ENCODE measurements around the gene ANKRD23. TPM values are rescaled to one million over a fixed set of nuclear protein-coding genes. Genes with fewer than 3 reads are reported as not detected.

Gene ANKRD23
- total RNA-seq, 6 experiments from 2014 or later, result 0.71 to 1.8 (median 1.3) TPM

GRCh38 chr2:96882906-96883305 lies 39.1 kb upstream of the ANKRD23 start:
- no peak for DNase-seq
- Mint-ChIP-seq H3K9me3 (no peaks in the 10 kb centered on the region), H3K36me3 (ENCODE audit: low read depth) (no peaks in the 10 kb centered on the region), H3K4me1 (ENCODE audit: low read depth) (peaks cover 14% of the 10 kb centered on the region), H3K27me3 (ENCODE audit: insufficient read depth) (peaks cover 39% of the 10 kb centered on the region), H3K27ac (no peak overlapping the region), H3K4me3 (no peak overlapping the region)
- no peak for TF ChIP-seq CTCF (IDR thresholded peaks at IDR 0.05)

GRCh38 chr2:96882230-96882629 lies 38.4 kb upstream of the ANKRD23 start:
- no peak for DNase-seq
- Mint-ChIP-seq H3K4me1 (ENCODE audit: low read depth) (peaks cover 7% of the 10 kb centered on the region), H3K4me3 (no peak overlapping the region), H3K27ac (no peak overlapping the region), H3K27me3 (ENCODE audit: insufficient read depth) (peaks cover 43% of the 10 kb centered on the region), H3K36me3 (ENCODE audit: low read depth) (no peaks in the 10 kb centered on the region), H3K9me3 (no peaks in the 10 kb centered on the region)
- no peak for TF ChIP-seq CTCF (IDR thresholded peaks at IDR 0.05)

- no peak for TF ChIP-seq CTCF (IDR thresholded peaks at IDR 0.05)
- Mint-ChIP-seq H3K4me3 (no peak overlapping the region), H3K36me3 (ENCODE audit: low read depth) (no peaks in the 10 kb centered on the region), H3K27me3 (ENCODE audit: insufficient read depth) (peaks cover 43% of the 10 kb centered on the region), H3K27ac (no peak overlapping the region), H3K9me3 (no peaks in the 10 kb centered on the region), H3K4me1 (ENCODE audit: low read depth) (peaks cover 6% of the 10 kb centered on the region)
- no peak for DNase-seq
Measured at GRCh38 chr2:96881349-96882195, 37.8 kb upstream of the ANKRD23 start.

- Mint-ChIP-seq H3K4me3 (no peak overlapping the region), H3K9me3 (no peaks in the 10 kb centered on the region), H3K36me3 (ENCODE audit: low read depth) (no peaks in the 10 kb centered on the region), H3K4me1 (ENCODE audit: low read depth) (0 out of 2 replicates have a peak, but pooled peaks cover 5% of the 10 kb centered on the region), H3K27ac (no peak overlapping the region), H3K27me3 (ENCODE audit: insufficient read depth) (peaks cover 41% of the 10 kb centered on the region)
- TF ChIP-seq CTCF (IDR thresholded peaks at IDR 0.05), result no peak
- no peak for DNase-seq
Measured at GRCh38 chr2:96880891-96881273, 37.1 kb upstream of the ANKRD23 start.

- no peak overlapping the region for H3K27ac Mint-ChIP-seq
- no peak for TF ChIP-seq CTCF (IDR thresholded peaks at IDR 0.05)
- peaks cover 37% of the 10 kb centered on the region for H3K27me3 Mint-ChIP-seq (ENCODE audit: insufficient read depth)
- H3K9me3 Mint-ChIP-seq, result no peaks in the 10 kb centered on the region
- DNase-seq, result no peak
- no peak overlapping the region for H3K4me3 Mint-ChIP-seq
- H3K36me3 Mint-ChIP-seq (ENCODE audit: low read depth), result no peaks in the 10 kb centered on the region
- H3K4me1 Mint-ChIP-seq (ENCODE audit: low read depth), result 0 out of 2 replicates have a peak, but pooled peaks cover 5% of the 10 kb centered on the region
Measured at GRCh38 chr2:96879545-96880040, 35.8 kb upstream of the ANKRD23 start.
